Natural killer cell (primary cell): ENCODE measurements around the gene IRF4. TPM values are rescaled to one million over a fixed set of nuclear protein-coding genes. Genes with fewer than 3 reads are reported as not detected.

Experiments
- ATAC-seq, 3 donors: fragments of 150-1000 bp in 2 of 3; fragments of 200-7000 bp in 1 of 3; cut with Tn5 transposase; 1 replicate in 1 of 3; 2 replicates in 2 of 3; pipeline ENCODE4 v1.10.0; 2021; ENCODE audit warnings: mild to moderate bottlenecking in 2 of 3, moderate library complexity in 2 of 3
- DNase-seq, 2 donors: peaks; one replicate each; pipeline versions ENCODE4 v3.0.0 to v3.0.0-alpha.2; 2013 to 2021; ENCODE audit warnings: mixed read lengths in 1 of 2
- H3K27ac ChIP-seq: one replicate; pipeline ENCODE4 v1.5.1; 2013; ENCODE audit warnings: mild to moderate bottlenecking, low read length
- H3K27me3 ChIP-seq: one replicate; pipeline ENCODE4 v1.6.1; 2013; ENCODE audit warnings: low read length; ENCODE audit not compliant: control insufficient read depth, insufficient read depth
- H3K36me3 ChIP-seq: one replicate; pipeline ENCODE4 v1.6.1; 2013; ENCODE audit warnings: low read length; ENCODE audit not compliant: control insufficient read depth, insufficient read depth
- H3K4me1 ChIP-seq: one replicate; pipeline ENCODE4 v1.6.1; 2013; ENCODE audit warnings: low read length; ENCODE audit not compliant: control insufficient read depth, insufficient read depth
- H3K4me3 ChIP-seq: one replicate; pipeline ENCODE4 v1.5.1; 2013; ENCODE audit warnings: low read length
- H3K9me3 ChIP-seq: one replicate; pipeline ENCODE4 v1.6.1; 2013; ENCODE audit warnings: low read length; ENCODE audit not compliant: control insufficient read depth, insufficient read depth
- H3K27ac Mint-ChIP-seq, 2 donors: one replicate each; pipeline ENCODE4 v1.8.0; 2022; ENCODE audit warnings: mild to moderate bottlenecking in 2 of 2, mixed read lengths in 2 of 2, moderate library complexity in 1 of 2
- H3K27me3 Mint-ChIP-seq, 2 donors: one replicate each; pipeline ENCODE4 v1.8.0; 2022; ENCODE audit warnings: low read depth in 2 of 2, mixed read lengths in 2 of 2
- H3K36me3 Mint-ChIP-seq: one replicate; pipeline ENCODE4 v1.8.0; 2022; ENCODE audit warnings: mixed read lengths
- H3K4me1 Mint-ChIP-seq, 2 donors: one replicate each; pipeline ENCODE4 v1.8.0; 2022; ENCODE audit warnings: mixed read lengths in 2 of 2
- H3K4me3 Mint-ChIP-seq: one replicate; pipeline ENCODE4 v1.8.0; 2022; ENCODE audit warnings: mild to moderate bottlenecking, moderate library complexity, mixed read lengths
- H3K9me3 Mint-ChIP-seq, 2 donors: one replicate each; pipeline ENCODE4 v1.8.0; 2022; ENCODE audit warnings: mixed read lengths in 2 of 2
- CTCF ChIP-seq: fragments of 200-600 bp; IDR thresholded peaks from one replicate; pipeline ENCODE4 v1.8.0; 2022; ENCODE audit warnings: antibody characterized with exemption
- WGBS: methylation state at CpG from one replicate; pipeline ENCODE4 v1.1.7; 2013; ENCODE audit warnings: missing lambda C conversion rate; ENCODE audit not compliant: insufficient coverage; 5-methylcytosine and 5-hydroxymethylcytosine counted together
- intact Hi-C: fragments of 100-400 bp; cut with micrococcal nuclease; formaldehyde crosslinking; loops from one replicate; pipeline ENCODE4 v1.14.2; 2022
- total RNA-seq, 4 donors: library from RNA; stranded (reverse); fragments of 120-200 nt in 1 of 4; gene quantifications; one replicate each; pipeline versions ENCODE4 v1.2.3 to v1.2.4, GENCODE V29; 2013 to 2022

Gene IRF4
- total RNA-seq, 3 donors from 2014 or later (not counting 1 experiment from before 2014, with no cell fraction given) = 3.5 to 37.5 (median 3.5) TPM

DNA sequence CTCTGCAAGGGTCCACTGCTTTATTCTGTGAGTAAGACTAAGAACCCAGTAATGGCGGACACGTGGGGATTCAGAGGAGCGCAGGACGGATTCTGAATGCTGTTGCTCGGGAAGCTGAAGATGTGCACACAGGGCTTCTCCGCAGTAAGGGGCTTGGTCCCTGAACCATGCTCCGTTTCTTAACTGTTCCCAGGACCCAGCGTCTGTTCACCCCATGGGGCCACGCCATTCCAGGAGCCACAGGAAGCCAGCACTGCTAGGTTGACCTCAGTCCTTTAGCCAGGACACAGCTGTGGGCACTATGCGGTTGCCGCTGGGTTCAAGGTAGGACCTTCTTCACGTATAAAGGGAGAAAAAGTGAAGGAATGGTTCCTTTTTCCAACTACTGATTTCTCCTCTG, 59.8 kb downstream of the IRF4 start:
- intact Hi-C loops = no loop called here
- Histone ChIP-seq H3K27ac (no peak overlapping the region), H3K36me3 (no peaks in the 10 kb centered on the region), H3K9me3 (no peaks in the 10 kb centered on the region), H3K4me3 (no peak overlapping the region), H3K27me3 (no peaks in the 10 kb centered on the region), H3K4me1 (peaks cover 17% of the 10 kb centered on the region)
- Mint-ChIP-seq H3K27me3 (no peaks in the 10 kb centered on the region), H3K9me3 (no peaks in the 10 kb centered on the region), H3K4me1 (peaks cover 6 to 8% of the 10 kb centered on the region in 2 donors), H3K27ac (no peak overlapping the region), H3K4me3 (no peak overlapping the region), H3K36me3 (no peaks in the 10 kb centered on the region)
- no peak for DNase-seq
- no peak for ATAC-seq
- WGBS = 94% methylated on average over 12 of the region's 12 CpGs
- TF ChIP-seq CTCF = no peak

DNA sequence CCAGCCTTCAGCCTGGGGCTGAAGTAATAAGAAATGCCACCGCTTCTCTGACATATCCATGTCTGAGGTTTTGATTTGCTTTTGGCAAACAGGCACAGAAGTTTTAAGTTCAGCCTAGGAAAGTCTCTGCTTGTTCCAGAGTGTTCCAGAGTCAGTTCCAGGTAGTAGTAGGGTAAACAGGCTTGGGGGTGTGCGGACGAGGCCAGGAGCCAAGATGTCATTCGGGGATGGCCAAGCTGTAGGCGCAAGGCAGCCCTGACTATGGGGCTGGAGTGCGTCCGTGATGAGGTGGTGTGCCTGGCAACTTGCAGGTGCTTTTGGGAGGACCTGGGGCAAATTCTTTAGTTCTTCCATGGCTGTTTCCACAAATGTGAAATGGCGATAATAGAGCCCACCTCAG, 60.3 kb downstream of the IRF4 start:
- H3K27me3 ChIP-seq = no peaks in the 10 kb centered on the region
- Mint-ChIP-seq H3K4me1 (peaks cover under 1 to 3% of the 10 kb centered on the region in 2 donors), H3K27ac (no peak overlapping the region), H3K9me3 (no peaks in the 10 kb centered on the region), H3K4me3 (no peak overlapping the region), H3K27me3 (no peaks in the 10 kb centered on the region), H3K36me3 (no peaks in the 10 kb centered on the region)
- H3K27ac ChIP-seq = no peak overlapping the region
- no peak overlapping the region for H3K4me3 ChIP-seq
- no peaks in the 10 kb centered on the region for H3K36me3 ChIP-seq
- intact Hi-C loops = no loop called here
- H3K4me1 ChIP-seq = peaks cover 12% of the 10 kb centered on the region
- no peak for TF ChIP-seq CTCF
- ATAC-seq = no peak
- 96% methylated on average over 8 of the region's 8 CpGs for WGBS
- DNase-seq = no peak
- no peaks in the 10 kb centered on the region for H3K9me3 ChIP-seq

DNA sequence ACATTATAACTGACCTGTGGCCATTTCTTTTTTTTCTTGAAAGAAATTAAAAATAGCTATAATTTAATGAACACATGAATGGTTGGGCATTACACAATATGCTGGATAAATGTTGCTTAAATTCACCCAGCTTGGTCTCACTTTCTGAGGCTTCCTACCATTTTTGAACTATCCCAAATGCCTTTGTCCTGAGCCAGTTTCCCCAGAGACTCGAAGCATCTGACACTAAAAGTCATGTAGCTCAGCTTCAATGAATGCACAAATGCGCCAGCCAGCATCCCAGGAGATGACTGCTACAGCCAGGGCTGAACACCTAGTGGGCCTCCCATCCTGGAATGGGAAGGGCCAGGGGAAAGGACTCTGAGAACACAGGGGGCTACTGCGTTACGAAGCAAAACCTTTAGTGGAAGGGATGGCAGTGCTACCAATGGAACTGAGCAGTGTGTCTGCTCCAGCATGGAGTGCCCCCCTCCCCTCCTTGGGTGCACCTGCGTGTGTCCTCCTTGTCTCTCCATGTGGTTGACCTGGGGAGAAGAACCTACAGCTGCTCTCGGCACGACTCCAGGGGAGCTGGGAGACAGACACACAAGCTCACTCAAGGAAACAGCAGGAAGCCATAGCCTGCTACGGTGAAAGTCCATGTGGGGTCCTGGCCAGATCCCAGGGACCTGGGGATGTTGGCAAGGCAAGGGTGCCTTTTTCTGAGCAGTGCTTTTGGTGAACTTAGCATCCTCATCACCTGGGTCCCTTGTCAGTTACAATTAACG, 60.9 kb downstream of the IRF4 start:
- H3K27me3 Mint-ChIP-seq = no peaks in the 10 kb centered on the region
- WGBS = 95% methylated on average over 9 of the region's 9 CpGs
- no peak for DNase-seq
- Histone ChIP-seq H3K4me1 (peaks cover 6% of the 10 kb centered on the region), H3K36me3 (no peaks in the 10 kb centered on the region), H3K9me3 (no peaks in the 10 kb centered on the region), H3K27ac (no peak overlapping the region), H3K27me3 (no peaks in the 10 kb centered on the region), H3K4me3 (no peak overlapping the region)
- intact Hi-C loops = no loop called here
- H3K9me3 Mint-ChIP-seq = no peaks in the 10 kb centered on the region
- no peaks in the 10 kb centered on the region for H3K36me3 Mint-ChIP-seq
- H3K27ac Mint-ChIP-seq = no peak overlapping the region
- no peak for ATAC-seq
- no peak overlapping the region for H3K4me3 Mint-ChIP-seq
- H3K4me1 Mint-ChIP-seq = no peaks in the 10 kb centered on the region
- no peak for TF ChIP-seq CTCF

- Mint-ChIP-seq H3K36me3 (no peaks in the 10 kb centered on the region), H3K4me1 (no peaks in the 10 kb centered on the region), H3K4me3 (no peak overlapping the region), H3K27ac (no peak overlapping the region), H3K9me3 (no peaks in the 10 kb centered on the region), H3K27me3 (no peaks in the 10 kb centered on the region)
- Histone ChIP-seq H3K4me3 (no peak overlapping the region), H3K27ac (no peak overlapping the region), H3K9me3 (no peaks in the 10 kb centered on the region), H3K36me3 (no peaks in the 10 kb centered on the region), H3K4me1 (no peaks in the 10 kb centered on the region), H3K27me3 (no peaks in the 10 kb centered on the region)
- TF ChIP-seq CTCF = no peak
- 85% methylated on average over 13 of the region's 13 CpGs for WGBS
- DNase-seq = no peak
- intact Hi-C loops = no loop called here
- ATAC-seq = no peak
Observed at GRCh38 chr6:453152-453551, 61.6 kb downstream of the IRF4 start.
